HG02642 (cell line): ENCODE measurements around the gene RASGRP1.

ENCODE experiments used
- ATAC-seq: cut with Tn5 transposase; IDR thresholded peaks from one replicate; pipeline ENCODE4 v1.9.1; 2021; ENCODE audit warnings: mild to moderate bottlenecking; ENCODE audit not compliant: unreplicated experiment, poor library complexity

Gene RASGRP1

DNA sequence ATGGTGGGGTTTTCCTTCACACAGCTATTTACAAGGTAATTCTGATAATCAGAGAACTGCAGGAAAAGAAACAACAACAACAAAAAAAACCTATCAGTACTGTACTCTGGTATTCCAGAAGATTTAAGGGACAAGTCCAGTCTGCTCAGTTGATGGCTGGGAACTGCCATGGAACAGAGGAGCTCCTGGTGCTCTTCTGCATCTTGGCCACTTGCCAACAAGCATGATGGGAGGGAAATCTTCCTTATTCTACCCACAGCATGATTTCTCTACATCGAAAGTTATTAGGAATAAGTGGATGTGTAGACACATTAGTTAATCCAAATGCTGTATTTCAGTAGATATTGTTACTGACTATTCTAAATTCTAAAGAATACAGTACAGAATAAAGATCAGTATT lies 51.7 kb downstream of the RASGRP1 start:
- ATAC-seq, result no peak

DNA sequence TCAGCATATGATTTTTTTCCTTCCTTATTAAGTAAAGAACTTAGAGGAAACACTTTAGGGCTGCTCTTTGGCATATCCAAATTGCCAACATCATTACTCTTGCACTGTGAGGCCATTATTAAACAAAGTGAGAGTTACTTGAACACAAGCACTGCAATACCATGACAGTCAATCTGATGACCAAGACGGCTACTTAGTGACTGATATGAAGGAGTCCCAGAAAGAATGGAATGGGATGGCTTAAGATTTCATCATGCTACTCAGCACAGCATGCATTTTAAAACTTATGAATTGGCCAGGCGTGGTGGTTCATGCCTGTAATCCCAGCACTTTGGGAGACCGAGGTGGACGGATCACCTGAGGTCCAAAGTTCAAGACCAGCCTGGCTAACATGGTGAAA lies 55.5 kb downstream of the RASGRP1 start:
- no peak for ATAC-seq

DNA sequence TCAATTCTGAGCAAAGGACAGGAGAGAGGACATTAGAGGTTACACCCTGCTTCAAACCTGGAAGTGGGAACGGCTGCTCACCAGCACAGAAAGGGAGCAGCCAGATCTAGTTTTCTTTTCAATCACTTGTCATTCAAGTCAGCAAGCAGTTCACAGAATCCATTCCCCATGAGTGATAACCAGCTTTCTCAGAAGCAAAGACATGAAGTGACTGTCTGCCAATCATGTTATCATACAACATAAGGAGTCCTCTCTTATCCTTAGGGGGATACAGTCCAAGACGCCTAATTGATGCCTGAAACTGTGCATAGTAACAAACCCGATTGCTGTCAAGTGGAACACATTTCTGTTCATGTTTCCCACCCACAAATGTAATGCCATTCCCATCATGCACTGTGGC lies 56.0 kb downstream of the RASGRP1 start:
- peak; percentile 40 for ATAC-seq

DNA sequence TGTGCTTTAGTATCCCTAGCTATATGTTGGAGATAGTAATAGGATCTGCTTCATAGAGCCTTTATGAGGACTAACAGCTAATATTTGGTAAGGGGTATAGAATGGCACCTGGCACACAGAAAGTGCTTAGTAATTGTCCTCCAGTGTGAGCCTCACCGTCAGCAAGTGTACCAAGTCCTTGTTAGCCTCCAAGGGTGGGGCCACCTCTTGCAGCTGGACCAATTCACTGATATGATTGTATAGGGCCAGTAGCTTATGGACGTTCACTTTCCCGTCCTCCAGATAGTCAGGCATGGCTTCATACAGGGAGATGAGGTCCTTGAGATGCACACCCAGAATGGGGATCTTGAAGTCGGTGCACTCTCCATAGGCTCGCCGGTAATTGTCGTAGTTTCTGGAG lies 57.0 kb downstream of the RASGRP1 start:
- no peak for ATAC-seq

DNA sequence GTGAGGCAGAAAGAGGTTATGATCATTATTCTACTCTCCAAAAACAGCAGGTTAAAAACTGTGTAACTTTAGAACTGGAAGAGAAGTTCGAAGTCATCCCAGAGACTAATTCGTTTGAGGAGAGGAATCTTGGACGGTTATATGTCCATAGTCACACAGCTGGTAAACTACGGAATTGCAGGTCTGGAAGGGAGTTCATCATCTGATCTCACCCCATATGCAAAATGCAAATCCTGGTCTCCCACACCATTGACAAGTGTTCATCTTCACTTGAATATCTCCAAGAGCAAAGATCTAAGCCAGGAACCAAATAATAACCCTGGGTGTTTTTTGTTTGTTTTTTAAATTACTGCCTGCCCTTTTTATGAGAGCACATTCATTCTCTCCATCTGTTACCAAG lies 57.6 kb downstream of the RASGRP1 start:
- ATAC-seq, result no peak

DNA sequence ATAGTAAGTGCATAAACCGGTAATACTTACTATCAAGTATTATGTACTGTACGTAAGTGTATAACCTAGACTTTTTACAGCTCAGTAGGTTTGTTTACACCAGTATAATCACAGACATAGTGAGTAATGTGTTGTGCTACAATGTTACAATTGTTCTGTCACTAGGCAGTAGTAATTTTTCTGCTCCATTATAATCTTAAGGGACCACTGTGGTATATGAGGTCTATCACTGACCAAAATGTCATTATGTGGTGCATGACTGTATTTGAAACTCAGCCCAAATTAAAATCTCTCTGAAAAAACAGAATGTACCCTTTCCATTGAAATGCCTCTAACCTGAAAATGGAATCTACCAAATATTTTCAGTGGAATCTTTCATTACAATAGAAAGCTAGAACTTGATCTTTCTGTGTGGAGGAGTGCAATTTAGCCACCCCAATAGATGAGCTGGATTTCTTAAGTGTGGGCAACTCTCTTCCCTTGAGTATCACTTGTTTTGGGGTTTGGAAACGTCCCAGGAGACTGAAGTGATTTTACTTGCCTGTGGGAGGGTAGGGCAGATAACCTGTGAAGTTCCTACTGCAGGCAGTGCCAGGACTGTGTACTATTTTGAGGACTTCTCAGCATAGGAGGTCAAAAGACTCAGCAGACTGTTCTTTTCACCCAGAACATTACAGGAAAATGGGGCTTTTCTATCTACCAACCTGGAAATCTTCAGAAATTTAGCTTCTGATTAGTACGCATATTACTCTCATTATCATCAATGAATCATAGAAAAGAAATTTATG lies 59.7 kb downstream of the RASGRP1 start:
- ATAC-seq, result no peak

DNA sequence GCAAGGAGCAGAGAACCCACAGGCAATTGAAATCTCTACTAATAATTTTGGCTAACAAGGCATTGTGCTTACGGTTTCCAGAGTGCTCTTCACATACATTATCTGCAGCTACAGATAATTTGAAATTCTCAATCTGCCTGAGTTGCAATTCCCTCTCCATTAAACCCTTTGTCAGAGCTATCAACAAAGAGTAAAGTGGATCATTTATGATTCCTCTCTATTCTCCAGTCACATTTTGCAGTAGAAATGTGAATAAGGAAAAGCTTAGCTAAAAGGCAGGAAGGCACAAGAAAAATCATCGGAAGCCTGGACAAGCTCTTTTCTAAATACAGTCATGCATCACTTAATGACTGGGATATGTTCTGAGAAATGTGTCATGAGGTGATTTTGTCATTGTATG lies 61.1 kb downstream of the RASGRP1 start:
- ATAC-seq, result no peak

DNA sequence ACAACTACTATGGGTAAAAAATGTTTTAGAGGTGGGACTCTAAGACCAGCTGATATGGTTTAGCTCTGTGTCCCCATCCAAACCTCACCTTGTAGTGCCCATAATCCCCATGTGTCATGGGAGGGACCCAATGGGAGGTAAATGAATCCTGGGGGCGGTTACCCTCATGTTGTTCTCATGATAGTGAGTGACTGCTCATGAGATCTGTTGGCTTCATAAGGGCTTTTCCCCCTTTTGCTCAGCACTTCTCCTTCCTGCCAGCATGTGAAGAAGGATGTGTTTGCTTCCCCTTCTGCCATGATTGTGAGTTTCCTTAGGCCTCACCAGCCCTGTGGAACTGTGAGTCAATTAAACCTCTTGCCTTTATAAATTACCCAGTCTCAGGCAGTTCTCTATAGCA lies 65.0 kb downstream of the RASGRP1 start:
- ATAC-seq, result no peak

DNA sequence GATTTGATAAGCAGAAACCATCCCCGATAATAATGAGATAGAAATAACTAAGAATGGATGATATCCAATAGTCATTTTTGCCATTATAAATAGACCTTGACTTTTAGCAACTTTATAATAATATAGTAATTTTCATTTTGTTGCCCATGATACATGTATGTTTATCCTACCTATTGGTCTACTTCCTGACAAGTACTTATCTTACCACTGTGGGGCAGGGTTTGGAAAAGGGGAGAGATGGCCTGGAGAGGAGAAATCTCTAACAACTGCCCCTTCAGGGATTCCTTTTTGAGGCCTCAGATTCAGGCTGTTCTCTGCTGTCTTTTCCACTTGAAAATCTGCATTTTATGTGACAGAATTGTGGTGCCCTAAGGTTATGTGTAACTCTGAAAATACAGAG lies 68.5 kb downstream of the RASGRP1 start:
- ATAC-seq, result no peak

DNA sequence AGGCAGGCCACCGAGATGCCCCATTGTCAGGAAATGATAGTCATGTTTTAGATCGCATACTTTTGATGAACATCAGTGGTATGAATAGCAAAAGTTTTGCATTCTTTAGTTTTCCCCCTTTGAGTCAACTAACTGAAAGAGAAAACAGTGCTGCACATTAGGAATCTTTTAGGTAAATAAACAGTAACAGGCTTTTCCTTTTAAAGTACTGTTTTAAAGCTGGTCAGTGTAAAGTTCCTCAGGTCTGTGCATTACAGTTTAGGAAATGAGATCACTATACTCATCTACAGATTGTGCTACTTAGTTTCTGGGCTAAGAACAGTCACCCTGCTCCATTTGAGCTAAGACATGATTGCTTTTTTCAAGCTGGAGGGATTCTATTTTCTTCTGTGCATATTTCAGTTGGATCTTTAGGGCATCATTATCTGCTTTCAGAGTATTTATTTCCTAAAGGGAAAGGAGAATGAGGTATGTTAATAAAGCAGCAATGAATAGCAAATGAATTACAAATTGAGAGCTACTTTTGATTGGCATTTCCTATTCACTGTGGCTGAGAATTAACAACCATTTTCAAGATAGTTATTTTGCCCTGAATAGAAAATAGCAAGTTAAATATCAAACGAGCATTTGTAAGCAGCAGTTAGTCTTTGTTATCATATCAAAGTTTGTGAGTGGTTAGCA lies 74.2 kb downstream of the RASGRP1 start:
- ATAC-seq, result no peak

DNA sequence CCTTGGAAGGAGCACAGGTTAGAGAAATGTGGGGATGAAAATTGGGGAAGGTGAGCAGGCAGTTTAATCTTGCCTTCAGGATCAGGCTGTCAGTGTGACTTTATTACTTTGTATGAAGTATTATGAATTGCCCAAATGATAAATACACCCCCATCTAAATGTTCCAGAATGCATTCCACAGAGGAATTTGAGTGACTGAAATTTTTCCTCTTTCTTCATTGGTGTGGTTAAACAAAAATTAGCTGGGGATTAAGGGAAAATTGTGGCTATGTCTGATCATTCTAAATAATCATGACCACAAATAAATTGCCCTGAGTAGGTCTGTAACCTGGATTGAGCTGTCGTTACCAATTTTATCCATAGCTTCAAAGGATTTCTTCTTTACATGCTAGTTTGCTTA lies 77.2 kb downstream of the RASGRP1 start:
- ATAC-seq, result no peak

DNA sequence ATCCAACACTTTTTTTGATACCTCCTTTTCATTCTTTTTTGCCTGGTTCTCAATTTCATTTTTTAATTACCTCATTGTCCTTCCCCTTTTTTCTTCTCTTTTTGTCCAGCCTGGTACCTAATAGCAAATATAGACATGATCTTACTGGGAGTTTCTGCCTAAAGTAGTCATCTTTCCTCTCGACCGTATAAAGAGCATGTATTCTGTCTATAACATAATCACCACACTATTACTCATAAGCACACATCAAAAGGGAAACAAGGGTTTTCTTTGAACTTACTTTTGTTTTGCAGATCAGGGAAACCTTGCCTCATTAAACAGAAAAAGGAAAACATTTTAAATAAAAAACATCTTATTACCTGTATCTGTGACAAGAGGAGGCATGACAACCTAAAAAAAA lies 77.7 kb downstream of the RASGRP1 start:
- ATAC-seq, result no peak

DNA sequence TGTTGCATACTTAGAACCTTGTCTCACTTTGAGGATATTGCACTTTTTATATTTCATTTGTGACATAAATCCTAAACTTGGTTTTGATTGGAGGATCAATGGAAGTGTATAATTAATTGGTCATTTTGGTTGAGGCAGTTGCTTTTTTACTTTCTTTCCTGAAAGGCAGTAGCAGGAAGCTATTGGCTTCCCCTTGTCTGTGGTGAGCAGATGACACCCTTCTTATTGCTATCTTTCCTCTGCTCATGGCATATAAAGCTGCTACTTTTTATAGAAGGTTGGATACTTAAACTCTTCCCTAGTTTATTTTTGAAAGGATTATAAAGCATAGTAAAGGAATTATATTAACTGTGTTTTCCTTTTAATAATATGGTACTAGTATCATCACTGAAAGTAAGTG lies 82.0 kb downstream of the RASGRP1 start:
- no peak for ATAC-seq

DNA sequence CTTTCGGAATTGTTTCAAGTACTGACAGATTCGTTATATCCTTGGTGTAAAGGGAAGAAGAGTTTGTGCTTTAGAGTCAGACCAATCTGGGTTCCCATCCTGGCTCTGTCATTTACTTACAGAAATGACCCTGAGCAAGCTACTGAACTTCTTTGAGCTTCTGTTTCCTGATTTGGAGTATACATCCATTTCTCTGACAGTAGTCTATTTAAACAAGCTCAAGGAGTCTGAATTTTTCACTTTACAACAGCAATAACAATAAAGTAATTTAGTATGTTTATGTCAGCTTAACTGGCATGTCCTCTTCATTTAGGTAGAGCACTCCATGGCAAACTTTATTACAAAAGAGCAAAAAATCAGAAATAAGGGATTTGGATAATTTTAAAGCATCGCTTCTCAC lies 82.9 kb downstream of the RASGRP1 start:
- no peak for ATAC-seq

DNA sequence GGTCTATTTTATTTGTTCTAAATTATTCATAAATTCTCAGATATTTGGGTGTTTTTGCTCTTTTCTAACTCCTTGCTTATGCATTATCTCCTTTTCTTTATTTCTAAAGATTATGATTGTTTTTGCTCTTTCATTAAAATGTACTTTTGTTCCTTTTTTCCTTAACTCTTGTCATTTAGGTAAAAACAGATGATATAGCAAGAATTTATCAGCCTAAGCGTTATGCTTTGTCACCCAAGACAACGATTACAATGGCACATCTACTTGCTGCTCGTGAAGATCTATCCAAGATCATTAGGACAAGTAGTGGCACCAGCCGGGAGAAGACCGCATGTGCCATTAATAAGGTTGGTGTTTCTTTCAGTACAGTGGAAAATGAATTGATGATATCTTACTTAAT lies 83.5 kb downstream of the RASGRP1 start:
- ATAC-seq, result no peak

DNA sequence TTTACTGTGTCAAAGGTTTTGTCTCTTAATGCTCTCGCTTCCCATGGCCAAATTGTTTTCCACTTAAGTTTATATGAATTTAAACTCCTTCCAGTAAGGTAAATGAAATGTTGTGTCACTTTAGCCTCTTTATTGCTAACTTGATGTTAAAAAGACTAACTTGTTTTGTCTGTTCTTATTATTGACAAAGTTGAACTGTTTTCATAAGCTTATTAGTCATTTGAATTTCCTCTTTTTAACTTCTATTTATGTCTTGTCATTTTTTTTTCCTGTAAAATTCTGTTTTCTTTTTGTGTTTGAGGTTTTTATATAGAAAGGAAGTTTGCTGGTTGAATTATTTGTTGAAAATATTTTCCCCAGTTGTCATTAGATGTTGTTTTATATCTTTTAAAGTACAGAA lies 84.9 kb downstream of the RASGRP1 start:
- ATAC-seq, result no peak

DNA sequence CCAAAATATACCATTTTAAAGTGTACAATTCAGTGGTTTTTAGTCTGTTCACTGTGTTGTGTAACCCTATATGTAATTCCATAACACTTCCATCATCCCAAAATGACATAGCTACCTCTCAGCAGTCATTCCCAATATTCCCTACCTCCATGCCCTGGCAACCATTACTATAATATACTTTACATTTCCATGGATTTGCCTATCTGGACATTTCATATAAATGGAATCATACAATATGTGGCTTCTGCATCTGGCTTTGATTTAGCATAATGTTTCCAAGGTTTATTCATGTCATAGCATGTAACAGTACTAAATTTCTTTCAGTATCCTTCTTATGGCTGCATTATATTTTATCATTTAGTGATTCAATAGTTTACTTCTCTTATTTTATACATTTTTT lies 85.3 kb downstream of the RASGRP1 start:
- ATAC-seq, result no peak

DNA sequence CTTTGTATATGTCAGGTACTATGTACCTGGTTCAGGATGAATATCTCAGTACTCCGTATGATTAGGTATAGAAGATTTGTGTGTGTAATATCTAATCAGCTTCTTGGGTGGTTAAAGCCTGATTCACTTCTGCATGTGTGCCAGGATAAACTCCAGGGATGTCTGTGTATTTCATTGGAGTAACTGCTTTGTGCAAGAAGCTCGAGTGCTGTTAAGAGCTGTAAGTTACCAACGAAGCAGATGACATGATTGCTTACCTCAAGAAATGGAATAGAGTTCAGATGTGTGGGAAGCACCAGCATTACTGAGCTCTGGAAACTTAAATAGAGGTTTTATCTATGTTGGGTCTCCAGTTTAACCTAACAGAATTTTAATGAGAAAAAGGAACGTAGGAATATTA lies 87.0 kb downstream of the RASGRP1 start:
- ATAC-seq, result no peak

DNA sequence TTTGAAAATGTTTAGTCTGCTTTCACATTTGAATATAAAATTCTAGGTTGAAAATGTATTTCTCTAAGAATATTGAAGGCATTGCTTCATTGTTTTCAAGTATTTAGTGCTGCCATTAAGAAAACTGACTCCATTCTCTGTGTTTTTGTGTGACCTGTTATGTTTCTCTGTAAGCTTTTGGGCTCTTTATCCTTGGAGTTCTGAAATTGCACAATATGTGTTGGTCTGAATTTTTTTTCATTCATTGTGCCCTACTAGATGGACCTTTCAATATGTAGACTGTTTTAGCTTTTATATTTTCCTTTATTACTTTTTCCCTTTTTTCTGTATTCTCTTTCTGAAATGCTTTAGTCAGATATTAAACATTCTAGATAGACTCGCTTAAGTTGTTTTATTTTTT lies 88.5 kb downstream of the RASGRP1 start:
- ATAC-seq, result no peak

DNA sequence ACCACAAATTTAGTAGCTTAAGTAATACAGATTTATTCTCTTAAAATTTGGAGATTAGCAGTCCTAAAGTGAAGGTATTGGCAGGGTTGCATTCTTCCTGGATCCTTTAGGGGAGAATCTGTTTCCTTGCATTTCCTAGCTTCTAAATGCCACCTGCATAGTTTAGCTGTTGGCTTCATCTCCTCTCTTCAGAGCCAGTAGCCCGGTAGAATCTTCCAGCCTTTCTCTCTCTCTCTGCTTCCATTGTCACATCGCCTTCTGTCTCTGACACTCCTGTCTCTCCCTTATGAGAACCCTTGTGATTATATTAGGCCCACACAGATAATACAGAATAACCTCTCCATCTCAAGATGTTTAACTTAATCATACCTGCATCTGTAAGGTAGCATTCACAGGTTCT lies 89.3 kb downstream of the RASGRP1 start:
- no peak for ATAC-seq

DNA sequence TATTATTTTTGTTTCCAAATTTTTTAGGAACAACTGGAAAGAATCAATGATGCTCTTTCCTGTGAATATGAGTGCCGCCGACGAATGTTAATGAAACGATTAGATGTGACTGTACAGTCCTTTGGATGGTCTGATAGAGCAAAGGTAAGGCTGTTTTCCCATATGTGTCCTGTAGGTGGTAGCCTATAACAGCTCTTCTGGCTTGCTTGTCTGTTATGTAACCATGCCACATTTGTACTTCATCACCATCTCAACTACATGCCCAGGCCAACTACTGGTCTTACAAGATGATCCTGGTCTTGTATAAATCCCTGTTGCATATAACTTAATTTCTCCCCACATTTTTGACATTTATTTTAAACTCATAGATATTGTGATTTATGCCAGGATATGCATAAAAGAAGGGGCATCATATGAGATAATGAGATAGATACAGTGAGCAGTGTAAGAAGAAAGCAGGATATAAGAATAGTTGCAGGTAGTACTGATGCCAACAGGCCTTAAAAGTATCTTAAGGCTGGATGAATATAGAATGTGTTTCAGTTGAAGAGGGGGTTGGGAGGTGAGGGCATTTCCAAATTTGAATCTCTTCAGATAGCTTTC lies 90.4 kb downstream of the RASGRP1 start:
- ATAC-seq, result peak; percentile 97

DNA sequence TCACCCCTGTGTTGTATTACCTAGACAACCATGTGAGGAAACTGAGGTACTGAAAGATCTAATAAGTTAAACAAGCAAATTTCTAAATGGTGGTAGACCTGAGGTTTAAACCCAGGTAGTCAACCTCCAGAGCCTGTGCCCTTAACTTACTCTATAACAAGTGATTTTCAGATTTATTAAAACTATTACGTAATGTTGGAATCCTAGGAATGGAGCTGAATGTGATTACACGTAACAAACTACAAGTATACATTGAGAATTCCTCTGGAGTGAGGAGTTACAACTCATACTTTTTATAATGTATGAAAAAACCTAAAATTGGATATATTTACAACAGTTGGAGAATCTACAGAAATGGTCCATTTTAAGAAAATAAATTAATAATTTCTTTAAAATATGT lies 92.6 kb downstream of the RASGRP1 start:
- ATAC-seq, result no peak
